HG03103 (cell line): ENCODE results near the gene CHRNA3.
"Not testable (repeated sequence)": the region's sequence is repeated elsewhere in the genome, so short reads cannot be mapped to it uniquely, and the experiment has no call there.

Experiments
- ATAC-seq: cut with Tn5 transposase; IDR thresholded peaks from one replicate; pipeline ENCODE4 v1.9.1; 2021; ENCODE audit warnings: low read depth; ENCODE audit not compliant: unreplicated experiment

Gene CHRNA3

GRCh38 chr15:78619022-78619950 is 1.5 kb downstream of the CHRNA3 start:
- ATAC-seq: no peak

GRCh38 chr15:78618490-78618934 is 2.3 kb downstream of the CHRNA3 start:
- no peak for ATAC-seq

- no peak for ATAC-seq
Measured at GRCh38 chr15:78618064-78618463, 2.7 kb downstream of the CHRNA3 start.

- no peak for ATAC-seq
Measured at GRCh38 chr15:78617516-78617915, 3.3 kb downstream of the CHRNA3 start.

- ATAC-seq: no peak
Measured at GRCh38 chr15:78617076-78617475, 3.7 kb downstream of the CHRNA3 start.

- no peak for ATAC-seq
Measured at GRCh38 chr15:78616506-78616905, 4.3 kb downstream of the CHRNA3 start.

GRCh38 chr15:78615151-78615589 is 5.6 kb downstream of the CHRNA3 start:
- no peak for ATAC-seq

- no peak for ATAC-seq
Measured at GRCh38 chr15:78614021-78614420, 6.8 kb downstream of the CHRNA3 start.

GRCh38 chr15:78609551-78609950 is 11.2 kb downstream of the CHRNA3 start:
- ATAC-seq: not testable (repeated sequence)

- no peak for ATAC-seq
Measured at GRCh38 chr15:78605680-78606079, 15.1 kb downstream of the CHRNA3 start.

- no peak for ATAC-seq
Measured at GRCh38 chr15:78605201-78605600, 15.6 kb downstream of the CHRNA3 start.

- ATAC-seq: no peak
Measured at GRCh38 chr15:78604420-78604819, 16.4 kb downstream of the CHRNA3 start.

GRCh38 chr15:78603467-78603866 is 17.3 kb downstream of the CHRNA3 start:
- ATAC-seq: no peak

GRCh38 chr15:78599189-78599588 is 21.6 kb downstream of the CHRNA3 start:
- no peak for ATAC-seq

- ATAC-seq: no peak
Measured at GRCh38 chr15:78598348-78598747, 22.4 kb downstream of the CHRNA3 start.

GRCh38 chr15:78597583-78597982 is 23.2 kb downstream of the CHRNA3 start:
- ATAC-seq: no peak

GRCh38 chr15:78574944-78575343 is 45.9 kb downstream of the CHRNA3 start:
- ATAC-seq: no peak

GRCh38 chr15:78573416-78573815 is 47.4 kb downstream of the CHRNA3 start:
- no peak for ATAC-seq

- no peak for ATAC-seq
Measured at GRCh38 chr15:78571382-78571781, 49.4 kb downstream of the CHRNA3 start.

- ATAC-seq: no peak
Measured at GRCh38 chr15:78570710-78571109, 50.1 kb downstream of the CHRNA3 start.

- ATAC-seq: no peak
Measured at GRCh38 chr15:78567531-78567930, 53.3 kb downstream of the CHRNA3 start.
